Mesendoderm (in vitro differentiated cells): Measurements from ENCODE around the gene CNNM4.
"Not testable (repeated sequence)": the region's sequence is repeated elsewhere in the genome, so short reads cannot be mapped to it uniquely, and the experiment has no call there.

Experiments
- DNase-seq: peaks from one replicate; pipeline ENCODE4 v3.0.0; 2013
- H2AK5ac ChIP-seq: 2 replicates; pipeline ENCODE4 v1.6.1; 2013; ENCODE audit warnings: low read length, inconsistent platforms
- H2BK120ac ChIP-seq: 2 replicates; pipeline ENCODE4 v1.6.1; 2013; ENCODE audit warnings: low read depth, mild to moderate bottlenecking, low read length, moderate library complexity, mixed read lengths
- H2BK15ac ChIP-seq: replicated peaks from 2 replicates; pipeline ENCODE4 v1.6.1; 2013; ENCODE audit warnings: low read depth, mild to moderate bottlenecking, moderate library complexity
- H2BK5ac ChIP-seq: 2 replicates; pipeline ENCODE4 v1.6.1; 2013; ENCODE audit warnings: low read length, inconsistent platforms
- H3K18ac ChIP-seq: 2 replicates; pipeline ENCODE4 v1.6.1; 2013; ENCODE audit warnings: mild to moderate bottlenecking, low read length, mixed read lengths
- H3K23ac ChIP-seq: one replicate; pipeline ENCODE4 v1.6.1; 2013; ENCODE audit warnings: low read length
- H3K27ac ChIP-seq: 2 replicates; pipeline ENCODE4 v1.5.1; 2013; ENCODE audit warnings: low read depth, mild to moderate bottlenecking, inconsistent platforms, low read length, moderate library complexity
- H3K27me3 ChIP-seq: 2 replicates; pipeline ENCODE4 v1.6.1; 2013; ENCODE audit warnings: low read length, control low read depth, mild to moderate bottlenecking, inconsistent platforms; ENCODE audit not compliant: insufficient read depth, poor library complexity
- H3K36me3 ChIP-seq: 2 replicates; pipeline ENCODE4 v1.6.1; 2013; ENCODE audit warnings: low read length, inconsistent platforms; ENCODE audit not compliant: control insufficient read depth, insufficient read depth
- H3K4ac ChIP-seq: one replicate; pipeline ENCODE4 v1.6.1; 2013; ENCODE audit warnings: low read depth, mild to moderate bottlenecking, low read length, moderate library complexity
- H3K4me1 ChIP-seq: 2 replicates; pipeline ENCODE4 v1.6.1; 2013; ENCODE audit warnings: low read depth, low read length, inconsistent platforms; ENCODE audit not compliant: control insufficient read depth
- H3K4me2 ChIP-seq: 2 replicates; pipeline ENCODE4 v1.6.1; 2013; ENCODE audit warnings: low read length
- H3K4me3 ChIP-seq: 2 replicates; pipeline ENCODE4 v1.5.1; 2013; ENCODE audit warnings: mild to moderate bottlenecking, low read length
- H3K56ac ChIP-seq: one replicate; pipeline ENCODE4 v1.6.1; 2013; ENCODE audit warnings: low read length
- H3K79me1 ChIP-seq: 2 replicates; pipeline ENCODE4 v1.6.1; 2013; ENCODE audit warnings: low read length, inconsistent platforms
- H3K79me2 ChIP-seq: 2 replicates; pipeline ENCODE4 v1.6.1; 2013; ENCODE audit warnings: mild to moderate bottlenecking, low read length; ENCODE audit not compliant: control insufficient read depth, insufficient read depth
- H3K9ac ChIP-seq: 2 replicates; pipeline ENCODE4 v1.6.1; 2013; ENCODE audit warnings: low read length, inconsistent platforms
- H4K5ac ChIP-seq: one replicate; pipeline ENCODE4 v1.6.1; 2013; ENCODE audit warnings: low read length
- H4K8ac ChIP-seq: one replicate; pipeline ENCODE4 v1.6.1; 2013; ENCODE audit warnings: low read depth, mild to moderate bottlenecking, control low read depth, low read length, moderate library complexity
- WGBS: extraction: QIAGEN DNeasy Blood & Tissue Kit; methylation state at CpG from one replicate; pipeline ENCODE4 v1.1.7; 2013; ENCODE audit warnings: low lambda C conversion rate, missing lambda C conversion rate; ENCODE audit not compliant: insufficient coverage; ENCODE audit errors: extremely low coverage; 5-methylcytosine and 5-hydroxymethylcytosine counted together

Gene CNNM4

GRCh38 chr2:96792772-96793749, 32.4 kb downstream of the CNNM4 start:
- no peaks in the 10 kb centered on the region for H3K4me1 ChIP-seq
- DNase-seq, result no peak
- H3K79me2 ChIP-seq, result no peaks in the 10 kb centered on the region
- H4K8ac ChIP-seq, result no peak overlapping the region
- no peak overlapping the region for H3K4ac ChIP-seq
- H3K18ac ChIP-seq, result no peak overlapping the region
- H2BK5ac ChIP-seq, result no peak overlapping the region
- H3K27me3 ChIP-seq, result no peaks in the 10 kb centered on the region
- H3K4me3 ChIP-seq, result no peak overlapping the region
- no peak overlapping the region for H2AK5ac ChIP-seq
- no peaks in the 10 kb centered on the region for H3K79me1 ChIP-seq
- no peak overlapping the region for H3K4me2 ChIP-seq
- H2BK120ac ChIP-seq, result no peak overlapping the region
- H3K23ac ChIP-seq, result peak overlapping the region; percentile 66
- no CpG with 5 or more reads among the region's 17 CpGs for WGBS
- no peak overlapping the region for H2BK15ac ChIP-seq
- H3K56ac ChIP-seq, result no peak overlapping the region
- H4K5ac ChIP-seq, result no peak overlapping the region
- H3K27ac ChIP-seq, result no peak overlapping the region
- H3K36me3 ChIP-seq, result no peaks in the 10 kb centered on the region
- no peak overlapping the region for H3K9ac ChIP-seq

- no peak overlapping the region for H2BK5ac ChIP-seq
- H3K4me3 ChIP-seq, result no peak overlapping the region
- no peak overlapping the region for H2BK120ac ChIP-seq
- no peaks in the 10 kb centered on the region for H3K79me1 ChIP-seq
- no peak overlapping the region for H3K4ac ChIP-seq
- H4K5ac ChIP-seq, result no peak overlapping the region
- WGBS, result no CpG with 5 or more reads among the region's 6 CpGs
- no peak overlapping the region for H3K27ac ChIP-seq
- no peak overlapping the region for H2BK15ac ChIP-seq
- H4K8ac ChIP-seq, result no peak overlapping the region
- no peak overlapping the region for H3K56ac ChIP-seq
- H3K4me2 ChIP-seq, result no peak overlapping the region
- no peak overlapping the region for H3K23ac ChIP-seq
- no peak overlapping the region for H2AK5ac ChIP-seq
- no peak for DNase-seq
- no peaks in the 10 kb centered on the region for H3K36me3 ChIP-seq
- H3K4me1 ChIP-seq, result no peaks in the 10 kb centered on the region
- no peaks in the 10 kb centered on the region for H3K27me3 ChIP-seq
- no peaks in the 10 kb centered on the region for H3K79me2 ChIP-seq
- no peak overlapping the region for H3K9ac ChIP-seq
- no peak overlapping the region for H3K18ac ChIP-seq
Measured at GRCh38 chr2:96795076-96795475, 34.4 kb downstream of the CNNM4 start.

- not testable (repeated sequence) for H3K23ac ChIP-seq, H2BK120ac ChIP-seq, H3K56ac ChIP-seq, H3K9ac ChIP-seq, H3K18ac ChIP-seq, H3K4me3 ChIP-seq, H3K27me3 ChIP-seq, H2BK15ac ChIP-seq, H3K36me3 ChIP-seq, H3K4ac ChIP-seq, H3K79me2 ChIP-seq, H2AK5ac ChIP-seq, H3K27ac ChIP-seq, H3K4me2 ChIP-seq, H3K4me1 ChIP-seq, H2BK5ac ChIP-seq, H3K79me1 ChIP-seq, DNase-seq, H4K8ac ChIP-seq, H4K5ac ChIP-seq
- no CpG with 5 or more reads among the region's 6 CpGs for WGBS
Measured at GRCh38 chr2:96796497-96796896, 35.8 kb downstream of the CNNM4 start.

GRCh38 chr2:96797066-96797625, 36.4 kb downstream of the CNNM4 start:
- H2BK120ac ChIP-seq, result no peak overlapping the region
- no peak overlapping the region for H2AK5ac ChIP-seq
- H3K36me3 ChIP-seq, result no peaks in the 10 kb centered on the region
- no peak overlapping the region for H3K56ac ChIP-seq
- H3K9ac ChIP-seq, result no peak overlapping the region
- no peaks in the 10 kb centered on the region for H3K4me1 ChIP-seq
- H3K79me1 ChIP-seq, result no peaks in the 10 kb centered on the region
- H3K79me2 ChIP-seq, result no peaks in the 10 kb centered on the region
- no peak overlapping the region for H2BK5ac ChIP-seq
- H3K4me3 ChIP-seq, result no peak overlapping the region
- no peak overlapping the region for H3K4ac ChIP-seq
- no peak overlapping the region for H4K5ac ChIP-seq
- WGBS, result no CpG with 5 or more reads among the region's 23 CpGs
- no peak overlapping the region for H3K4me2 ChIP-seq
- DNase-seq, result no peak
- no peaks in the 10 kb centered on the region for H3K27me3 ChIP-seq
- H3K23ac ChIP-seq, result no peak overlapping the region
- H4K8ac ChIP-seq, result no peak overlapping the region
- H2BK15ac ChIP-seq, result no peak overlapping the region
- H3K18ac ChIP-seq, result no peak overlapping the region
- H3K27ac ChIP-seq, result no peak overlapping the region

- Histone ChIP-seq H3K36me3 (no peaks in the 10 kb centered on the region), H2BK15ac (no peak overlapping the region), H2BK120ac (no peak overlapping the region), H2AK5ac (no peak overlapping the region), H3K79me1 (no peaks in the 10 kb centered on the region), H4K5ac (no peak overlapping the region), H3K4me3 (no peak overlapping the region), H3K9ac (no peak overlapping the region), H3K56ac (no peak overlapping the region), H2BK5ac (no peak overlapping the region), H3K4ac (no peak overlapping the region), H3K23ac (no peak overlapping the region), H3K27me3 (no peaks in the 10 kb centered on the region), H3K27ac (no peak overlapping the region), H3K4me1 (no peaks in the 10 kb centered on the region), H4K8ac (no peak overlapping the region), H3K18ac (no peak overlapping the region), H3K4me2 (no peak overlapping the region), H3K79me2 (no peaks in the 10 kb centered on the region)
- WGBS, result no CpG with 5 or more reads among the region's 23 CpGs
- DNase-seq, result no peak
Measured at GRCh38 chr2:96798733-96799622, 38.3 kb downstream of the CNNM4 start.
